ENCODE measurements around the gene KIRREL3. TPM values are rescaled to one million over a fixed set of nuclear protein-coding genes. Genes with fewer than 3 reads are reported as not detected.
"Not testable (repeated sequence)": the region's sequence is repeated elsewhere in the genome, so short reads cannot be mapped to it uniquely, and the experiment has no call there.

Gene KIRREL3
- total RNA-seq, 1 donor from 2014 or later: 26.5 TPM

DNA sequence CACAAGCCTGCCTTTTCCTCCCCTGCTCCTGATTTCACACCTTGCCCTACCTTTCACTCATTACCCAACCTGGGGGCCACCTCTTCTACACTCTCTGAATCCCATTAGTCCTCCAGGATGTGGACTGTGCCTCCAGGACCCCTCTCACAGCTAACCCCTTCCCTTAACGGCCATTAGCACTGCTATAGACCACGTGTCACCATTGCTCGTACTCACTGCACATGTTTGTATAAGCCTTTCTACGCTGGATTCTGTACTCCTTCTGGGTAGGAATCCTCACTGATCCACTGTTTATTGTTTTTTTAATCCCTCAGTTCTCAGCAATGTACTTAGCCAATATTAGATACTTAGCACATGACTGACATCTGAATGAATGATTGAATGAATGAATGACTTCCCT is 40.9 kb downstream of the KIRREL3 start:
- no peak for FAIRE-seq
- DNase-seq (ENCODE audit: low spot score in 2 of 2): no peak

DNA sequence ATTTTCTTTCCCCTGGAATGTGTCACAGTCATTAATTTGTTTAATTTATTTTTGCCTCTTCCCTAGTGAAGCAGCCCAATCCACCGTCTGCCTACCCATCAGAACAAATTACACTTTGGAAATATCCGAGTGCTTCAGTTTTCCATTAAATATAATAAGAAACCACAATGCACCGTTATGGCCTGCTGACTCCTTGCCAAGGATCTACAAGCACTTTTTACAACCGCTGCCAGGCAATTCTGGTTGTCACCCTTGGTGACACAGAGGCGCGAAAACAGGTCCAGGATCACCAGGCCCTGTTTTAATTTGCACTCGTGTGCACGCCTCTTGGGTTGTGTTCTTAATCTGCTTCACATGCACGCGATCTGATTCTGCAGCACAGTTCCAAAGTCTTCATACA is 43.9 kb downstream of the KIRREL3 start:
- no peak for DNase-seq (ENCODE audit: low spot score in 2 of 2)
- FAIRE-seq: no peak

DNA sequence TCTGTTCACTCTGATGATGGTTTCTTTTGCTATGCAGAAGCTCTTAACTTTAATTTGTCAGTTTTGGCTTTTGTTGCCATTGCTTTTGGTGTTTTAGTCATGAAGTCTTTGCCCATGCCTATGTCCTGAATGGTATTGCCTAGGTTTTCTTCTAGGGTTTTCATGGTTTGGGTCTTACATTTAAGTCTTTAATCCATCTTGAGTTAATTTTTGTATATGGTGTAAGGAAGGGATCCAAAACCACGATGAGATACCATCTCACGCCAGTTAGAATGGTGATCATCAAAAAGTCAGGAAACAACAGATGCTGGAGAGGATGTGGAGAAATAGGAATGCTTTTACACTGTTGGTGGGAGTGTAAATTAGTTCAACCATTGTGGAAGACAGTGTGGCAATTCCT is 48.0 kb downstream of the KIRREL3 start:
- DNase-seq (ENCODE audit: low spot score in 2 of 2); FAIRE-seq: not testable (repeated sequence)

DNA sequence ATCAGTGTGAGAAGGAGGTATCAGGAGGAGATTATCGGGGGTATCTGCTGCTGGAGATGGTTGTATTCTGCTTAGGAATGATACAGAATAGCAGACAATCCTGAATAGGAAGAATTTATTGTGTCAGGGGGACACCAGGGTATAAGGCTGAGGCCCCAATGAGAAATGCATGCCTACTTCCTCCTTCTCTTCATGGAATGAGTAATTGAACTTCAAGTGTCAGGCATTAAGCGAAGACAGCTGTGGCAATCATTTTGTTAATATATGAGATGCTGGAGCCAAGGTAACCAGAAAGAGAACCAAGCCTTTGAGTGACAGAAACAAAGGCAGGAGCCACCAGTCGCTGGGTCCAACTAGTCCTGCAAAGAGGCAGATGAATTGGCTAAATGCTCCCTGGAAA is 49.1 kb downstream of the KIRREL3 start:
- FAIRE-seq: no peak

DNA sequence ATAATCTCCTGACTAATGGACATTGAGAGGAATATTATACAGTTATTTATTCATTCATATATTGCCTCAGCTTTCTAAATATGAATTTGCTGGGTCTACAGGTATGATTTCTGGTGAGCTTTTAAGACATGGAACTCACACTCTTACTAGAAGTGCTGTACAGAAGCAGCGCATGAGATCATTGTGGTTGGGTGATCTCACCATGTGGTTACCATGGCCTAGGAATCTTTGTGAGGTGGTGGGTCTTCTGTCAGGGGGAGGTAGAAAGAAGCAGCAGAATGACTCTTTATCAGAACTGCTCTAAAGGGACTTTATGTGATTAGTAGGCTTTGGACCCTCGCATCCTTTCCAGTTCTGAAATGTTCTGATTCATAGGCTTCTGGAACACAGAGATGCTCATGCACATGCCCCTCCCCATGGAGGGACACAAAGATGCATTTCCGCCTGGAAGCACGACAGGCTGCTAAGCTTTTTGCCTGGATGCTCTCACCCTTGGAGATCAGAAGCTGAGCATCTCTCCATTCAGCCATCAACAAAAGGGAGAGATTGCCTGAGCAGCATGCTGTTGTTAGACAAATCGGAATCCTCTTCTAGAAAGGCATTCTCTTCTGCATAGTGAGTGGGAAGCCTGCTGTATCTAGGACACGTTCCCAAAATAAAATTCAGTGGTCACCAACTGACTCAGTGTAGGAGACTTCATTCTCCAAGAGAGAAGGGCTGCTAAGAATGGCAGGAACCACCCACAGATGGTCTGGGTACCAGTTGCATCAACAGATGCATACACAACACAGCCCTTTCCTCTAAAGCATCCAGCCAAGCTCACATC is 51.3 kb downstream of the KIRREL3 start:
- FAIRE-seq (no peak), DNase-seq (ENCODE audit: low spot score in 2 of 2) (peak in 1 of 2 donors; percentile 19)

More for the DNA sequence above, 49.1 kb downstream of the KIRREL3 start:
- DNase-seq (ENCODE audit: low spot score in 2 of 2): no peak

DNA sequence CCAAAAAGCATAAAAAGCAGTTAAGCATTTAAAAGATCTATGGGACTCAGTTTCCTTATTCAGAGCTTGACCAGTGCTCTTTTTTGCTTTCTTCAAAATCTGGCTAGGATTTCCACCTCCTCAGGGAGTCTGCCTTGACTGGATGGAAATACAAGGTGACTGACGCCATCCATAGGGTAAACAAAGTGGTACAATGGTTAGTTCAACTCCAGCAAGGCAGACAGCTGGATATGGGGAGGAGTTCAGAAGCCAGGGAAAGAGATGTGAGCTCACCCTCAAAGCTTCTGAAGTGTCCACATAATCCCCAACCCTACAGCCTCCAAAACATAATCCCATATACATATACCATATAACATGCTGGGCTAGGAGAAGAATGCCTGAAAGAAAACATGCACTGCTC is 52.0 kb downstream of the KIRREL3 start:
- no peak for DNase-seq (ENCODE audit: low spot score in 2 of 2)
- FAIRE-seq: no peak

DNA sequence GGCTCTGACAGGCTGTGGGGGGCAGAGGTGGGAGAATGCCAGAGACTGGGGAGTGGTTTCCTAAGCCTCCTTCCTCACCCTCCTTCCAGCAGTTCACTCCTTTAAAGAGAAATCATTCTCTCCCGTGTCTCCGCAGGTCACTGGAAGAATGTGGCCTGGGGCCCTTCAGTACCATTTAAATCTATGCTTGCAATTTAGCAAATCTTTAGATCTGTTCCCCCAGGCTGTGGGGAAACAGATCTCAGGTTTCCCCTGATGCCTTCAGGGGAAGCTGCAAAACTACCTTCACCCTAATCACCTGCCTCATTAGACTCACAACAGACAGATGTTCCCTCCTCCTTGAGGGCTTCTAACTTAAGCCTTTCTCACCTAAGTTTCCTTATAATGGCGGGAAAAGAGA is 55.3 kb downstream of the KIRREL3 start:
- FAIRE-seq: no peak
- no peak for DNase-seq (ENCODE audit: low spot score in 2 of 2)

DNA sequence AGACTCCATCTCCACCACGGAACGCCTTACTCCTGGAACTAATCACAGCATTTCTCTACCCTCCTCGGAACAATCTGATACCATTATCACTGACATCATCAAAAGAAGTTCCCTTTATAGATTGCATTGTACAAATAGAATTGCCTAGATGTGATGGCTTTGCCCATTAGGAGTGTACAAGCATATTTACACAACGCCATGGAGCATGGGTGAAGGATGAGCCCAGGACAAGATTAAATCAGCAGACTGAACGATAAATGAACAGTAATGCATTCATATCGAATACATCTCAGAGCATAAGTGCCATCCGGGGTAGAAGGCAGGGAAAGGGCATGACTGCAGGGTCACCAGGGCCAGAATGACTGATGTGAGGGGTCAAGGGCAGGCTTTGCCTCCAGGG is 57.3 kb downstream of the KIRREL3 start:
- FAIRE-seq (no peak), DNase-seq (ENCODE audit: low spot score in 2 of 2) (no peak)

DNA sequence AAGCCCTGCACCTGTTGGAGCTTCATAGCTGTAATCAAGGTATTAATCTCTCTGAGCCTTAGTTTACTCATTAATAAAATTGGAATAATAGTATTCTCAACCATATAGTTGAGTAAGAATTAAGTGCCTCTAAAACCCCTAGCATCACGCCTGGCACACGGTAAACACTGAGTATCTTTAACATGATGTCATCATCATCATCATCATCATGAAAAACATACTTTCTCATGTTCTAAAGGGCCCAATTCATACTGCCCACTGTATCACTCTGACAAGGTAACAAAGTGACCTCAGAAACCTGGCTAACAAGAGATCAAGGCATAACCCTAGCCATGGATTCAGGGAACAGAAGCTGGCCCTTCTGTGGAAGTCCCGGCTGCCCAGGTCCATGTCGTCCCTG is 58.4 kb downstream of the KIRREL3 start:
- no peak for FAIRE-seq

DNA sequence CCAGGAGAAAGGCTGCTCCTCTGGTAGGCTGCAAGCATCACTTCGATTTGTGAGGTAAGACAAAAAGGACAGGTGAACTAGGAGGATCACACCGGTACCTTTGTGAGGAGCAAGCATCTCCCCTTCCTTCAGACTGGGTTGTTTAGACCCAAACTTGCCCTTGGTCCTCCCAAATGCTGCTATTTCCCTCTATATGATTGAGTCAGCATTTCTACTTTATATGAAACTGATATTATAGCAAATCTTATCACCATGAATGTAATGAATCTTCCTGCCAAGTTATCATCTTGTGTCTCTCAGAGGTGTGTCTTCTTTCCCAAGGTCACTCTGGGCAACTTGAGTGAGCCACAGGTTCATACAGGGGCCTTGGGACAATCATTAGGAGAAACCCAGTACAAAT is 61.0 kb downstream of the KIRREL3 start:
- no peak for DNase-seq (ENCODE audit: low spot score in 2 of 2)
- FAIRE-seq: no peak

More for the DNA sequence above, 58.4 kb downstream of the KIRREL3 start:
- no peak for DNase-seq (ENCODE audit: low spot score in 2 of 2)

DNA sequence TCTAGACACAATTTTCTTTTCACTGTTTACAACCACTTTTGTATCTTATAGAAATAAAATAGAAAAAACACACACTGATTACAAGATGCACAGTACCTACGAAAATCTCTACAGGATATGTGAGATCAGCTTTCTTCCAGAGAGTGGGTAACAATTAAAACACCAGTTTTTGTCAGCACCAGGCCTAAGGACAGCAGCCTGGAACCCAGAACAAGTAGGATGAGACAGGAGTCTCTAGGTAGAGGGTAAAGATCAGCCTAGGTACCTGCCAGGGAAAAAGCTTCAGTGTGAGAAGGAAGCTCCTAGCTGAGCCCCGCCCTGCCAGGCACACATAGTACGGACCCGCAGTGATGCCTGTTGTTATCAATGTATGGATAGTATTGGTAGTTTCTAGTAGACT is 61.9 kb downstream of the KIRREL3 start:
- FAIRE-seq: no peak
- DNase-seq (ENCODE audit: low spot score in 2 of 2): no peak

DNA sequence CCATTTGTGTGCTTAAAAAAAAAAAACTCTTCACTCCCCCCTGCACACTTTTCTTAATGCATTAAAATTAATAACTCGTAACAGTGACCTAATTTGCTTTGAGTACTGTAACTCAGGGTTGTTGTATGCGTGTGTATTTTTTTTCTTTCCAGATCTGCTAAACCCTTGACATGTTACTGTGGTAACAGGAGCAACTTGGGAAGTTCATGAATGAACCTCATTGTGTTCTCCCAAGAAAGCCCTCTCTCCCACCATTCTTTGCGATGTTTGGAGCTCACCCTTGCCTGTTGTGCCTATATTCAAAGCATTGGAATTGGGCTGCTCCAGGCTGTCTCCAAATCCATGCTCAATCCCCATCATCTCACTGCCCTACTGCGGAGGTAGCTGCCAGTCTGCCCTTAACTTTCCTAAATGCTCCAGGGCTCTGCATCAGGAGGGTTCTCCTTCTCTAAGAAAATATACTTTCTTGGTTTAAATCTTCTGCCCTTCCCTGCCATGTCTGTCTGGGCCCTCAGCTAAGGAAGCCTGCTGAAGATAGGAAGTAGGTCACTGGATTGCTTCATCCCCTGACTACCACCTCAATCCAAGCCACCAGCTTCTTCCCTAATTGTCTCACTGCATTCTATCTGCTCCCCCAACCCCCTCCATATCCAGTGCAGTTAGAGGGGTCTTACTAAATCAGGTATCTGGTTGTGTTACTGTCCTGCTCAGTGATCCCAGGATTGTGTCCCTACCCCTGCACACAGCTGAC is 70.3 kb downstream of the KIRREL3 start:
- no peak for FAIRE-seq
- no peak for DNase-seq (ENCODE audit: low spot score in 2 of 2)

DNA sequence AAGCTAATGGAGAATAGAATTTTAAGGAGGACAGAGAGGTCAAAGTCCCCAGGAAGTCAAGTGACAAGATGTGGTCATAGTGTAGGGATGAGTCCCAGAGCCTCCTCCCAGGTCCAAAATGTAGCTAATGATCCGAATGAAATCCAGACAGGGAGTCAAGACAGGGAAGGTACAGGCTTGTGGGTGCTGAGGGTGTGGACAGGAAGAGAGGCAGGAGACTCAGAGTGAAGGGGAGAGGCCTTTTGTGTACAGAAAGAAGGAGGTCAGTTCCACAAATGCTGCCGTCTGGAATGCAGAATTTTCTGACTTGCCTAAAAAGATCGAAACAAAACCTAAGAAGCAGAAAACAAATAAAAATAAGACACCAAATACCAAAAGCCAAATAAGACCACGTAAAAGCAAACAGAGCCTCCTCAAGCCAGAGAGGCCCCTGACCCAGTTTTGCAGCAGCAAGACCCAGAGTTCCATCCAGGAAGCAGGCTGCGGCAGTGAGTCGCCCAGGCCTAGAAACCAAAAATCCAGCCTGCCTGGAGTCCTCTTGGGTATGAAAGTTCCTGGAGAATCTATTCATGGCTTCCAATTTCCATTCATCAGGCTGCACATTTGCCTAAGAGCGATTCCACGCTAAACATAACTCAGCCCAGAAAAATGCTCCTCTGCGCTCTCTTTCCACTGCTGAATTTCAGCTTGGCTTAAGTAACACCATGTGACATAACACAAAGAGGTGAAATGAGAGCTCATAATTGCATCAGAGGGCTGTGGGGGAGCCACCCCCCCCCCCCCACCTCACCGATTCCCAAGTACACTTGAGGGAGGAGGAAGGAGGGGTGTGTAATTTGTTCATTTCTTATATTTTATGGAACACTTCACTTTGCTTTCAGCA is 71.2 kb downstream of the KIRREL3 start:
- DNase-seq (ENCODE audit: low spot score in 2 of 2): no peak
- FAIRE-seq: no peak

DNA sequence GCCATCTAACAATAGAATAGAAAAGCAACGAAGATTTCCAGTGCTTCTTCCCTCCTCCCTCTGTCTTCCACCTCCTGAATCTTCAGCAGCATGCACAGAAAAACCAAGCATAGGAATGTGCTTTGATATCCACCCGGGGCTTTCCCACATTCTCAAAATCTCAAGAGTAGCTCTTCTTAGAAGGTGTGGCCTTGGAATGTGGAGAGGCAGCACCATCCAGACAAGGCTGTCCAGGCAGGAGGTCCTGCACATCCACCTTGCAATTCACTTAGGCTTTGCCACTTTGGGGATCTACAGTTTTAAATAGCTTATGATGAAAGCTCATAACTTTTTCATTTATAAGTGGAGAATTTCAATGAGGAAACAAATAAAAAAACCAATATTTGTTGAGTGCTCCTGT is 72.9 kb downstream of the KIRREL3 start:
- no peak for FAIRE-seq

DNA sequence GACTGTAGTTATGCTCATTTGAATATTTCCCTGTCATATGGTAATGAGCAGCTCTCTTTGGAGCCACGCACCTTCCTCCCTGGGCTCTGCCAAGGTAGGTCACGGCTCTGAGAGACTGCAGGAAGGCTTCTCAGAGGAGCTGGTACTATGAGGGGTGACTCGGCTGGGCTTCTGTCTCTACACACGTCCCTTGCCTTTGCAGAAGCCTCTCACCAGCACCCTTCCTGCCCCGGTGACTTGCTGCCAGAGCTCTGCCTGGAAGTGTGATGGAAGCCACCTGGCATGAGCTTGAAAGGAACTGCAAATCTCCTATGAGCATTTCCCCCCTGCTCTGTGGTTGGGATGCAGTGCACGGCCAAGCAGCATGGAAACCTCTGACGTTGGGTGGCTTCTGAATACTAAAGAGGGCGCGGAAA is 74.2 kb downstream of the KIRREL3 start:
- FAIRE-seq (no peak), DNase-seq (ENCODE audit: low spot score in 2 of 2) (no peak)

More for the DNA sequence above, 72.9 kb downstream of the KIRREL3 start:
- DNase-seq (ENCODE audit: low spot score in 2 of 2): no peak

DNA sequence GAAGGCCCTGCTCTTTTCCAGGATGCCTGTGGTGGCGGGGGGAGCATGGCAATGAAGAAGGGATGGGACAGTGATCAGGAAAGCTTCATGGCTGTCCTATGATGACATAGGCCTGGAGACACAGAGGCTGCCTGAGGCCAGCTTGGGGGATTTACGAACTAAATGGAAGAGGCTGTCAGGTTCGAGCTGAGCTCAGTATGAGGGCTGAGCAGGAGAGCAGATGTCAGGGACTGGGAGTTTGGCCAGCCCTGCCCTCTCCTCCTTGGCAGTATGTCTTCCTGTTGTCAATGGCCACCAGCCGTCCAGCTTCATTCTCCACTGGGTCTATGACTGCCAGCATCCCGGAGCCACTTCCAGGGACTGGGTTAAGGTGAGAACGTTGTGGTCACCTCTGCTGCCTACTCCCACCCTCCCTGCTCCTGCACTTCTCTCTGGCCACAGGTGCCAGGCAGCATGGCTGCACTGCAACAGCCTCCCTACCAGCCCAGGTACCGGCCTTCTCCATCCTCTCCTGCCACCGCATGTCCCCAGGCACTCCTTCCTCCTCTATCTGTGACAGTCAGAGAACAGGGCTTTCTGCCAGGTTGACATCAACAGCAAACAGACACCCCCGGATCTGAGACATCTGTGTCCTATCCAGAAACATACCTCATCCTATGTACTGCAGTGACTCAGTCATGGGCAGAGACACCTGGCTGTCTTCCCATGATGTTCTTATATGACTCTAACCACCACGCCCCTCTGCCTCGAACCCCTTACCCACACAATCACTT is 75.1 kb downstream of the KIRREL3 start:
- peak in 1 of 2 donors; percentile 20 for DNase-seq (ENCODE audit: low spot score in 2 of 2)
- FAIRE-seq: no peak

DNA sequence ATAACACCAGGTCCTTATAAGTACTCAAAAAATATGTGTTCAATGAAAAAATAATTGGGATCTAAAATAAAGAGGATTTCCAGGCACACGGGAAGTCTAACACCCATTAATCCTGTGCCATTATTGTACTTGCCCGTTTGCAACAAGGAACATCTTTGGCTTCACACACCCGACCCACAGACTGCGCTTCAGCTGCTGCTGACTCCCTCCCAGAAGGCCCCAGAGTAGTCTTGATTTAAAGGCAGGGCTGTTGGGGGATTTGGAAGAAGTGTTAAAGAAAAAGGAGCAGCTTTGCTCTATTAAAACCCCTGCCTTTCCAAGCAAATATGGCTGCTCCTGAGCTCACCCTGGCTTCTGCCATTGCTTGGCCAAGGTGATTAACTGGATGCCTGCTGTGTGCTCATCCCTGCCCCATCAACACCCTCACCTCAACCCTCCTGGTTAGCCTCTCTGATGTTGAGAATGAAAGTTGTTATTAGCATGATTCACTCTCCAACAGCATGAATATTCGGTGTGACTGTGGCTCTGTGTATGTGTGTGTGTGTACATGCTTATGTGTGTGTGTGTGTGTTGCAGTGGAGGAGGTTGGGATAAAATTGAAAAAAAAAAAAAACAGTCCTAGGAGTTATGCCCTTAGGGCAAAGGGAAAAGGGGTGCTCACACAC is 76.1 kb downstream of the KIRREL3 start:
- FAIRE-seq (no peak), DNase-seq (ENCODE audit: low spot score in 2 of 2) (no peak)

DNA sequence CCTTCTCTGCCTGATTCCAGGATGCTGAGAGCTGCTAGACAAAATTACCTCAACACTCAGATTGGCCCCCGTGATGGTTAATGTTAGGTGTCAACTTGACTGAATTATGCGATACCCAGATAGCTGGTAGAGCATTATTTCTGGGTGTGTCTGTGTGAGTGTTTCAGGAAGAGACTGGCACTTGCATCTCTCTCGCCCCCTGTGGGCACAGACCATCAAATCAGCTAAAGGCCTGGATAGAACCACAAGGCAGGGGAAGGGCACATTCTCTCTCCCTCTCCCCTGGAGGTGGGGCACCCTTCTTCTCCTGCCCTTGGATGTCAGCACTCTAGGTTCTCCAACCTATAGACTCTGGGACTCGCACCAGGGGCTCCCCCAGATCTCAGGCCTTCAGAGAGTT is 79.7 kb downstream of the KIRREL3 start:
- FAIRE-seq (no peak), DNase-seq (ENCODE audit: low spot score in 2 of 2) (no peak)

DNA sequence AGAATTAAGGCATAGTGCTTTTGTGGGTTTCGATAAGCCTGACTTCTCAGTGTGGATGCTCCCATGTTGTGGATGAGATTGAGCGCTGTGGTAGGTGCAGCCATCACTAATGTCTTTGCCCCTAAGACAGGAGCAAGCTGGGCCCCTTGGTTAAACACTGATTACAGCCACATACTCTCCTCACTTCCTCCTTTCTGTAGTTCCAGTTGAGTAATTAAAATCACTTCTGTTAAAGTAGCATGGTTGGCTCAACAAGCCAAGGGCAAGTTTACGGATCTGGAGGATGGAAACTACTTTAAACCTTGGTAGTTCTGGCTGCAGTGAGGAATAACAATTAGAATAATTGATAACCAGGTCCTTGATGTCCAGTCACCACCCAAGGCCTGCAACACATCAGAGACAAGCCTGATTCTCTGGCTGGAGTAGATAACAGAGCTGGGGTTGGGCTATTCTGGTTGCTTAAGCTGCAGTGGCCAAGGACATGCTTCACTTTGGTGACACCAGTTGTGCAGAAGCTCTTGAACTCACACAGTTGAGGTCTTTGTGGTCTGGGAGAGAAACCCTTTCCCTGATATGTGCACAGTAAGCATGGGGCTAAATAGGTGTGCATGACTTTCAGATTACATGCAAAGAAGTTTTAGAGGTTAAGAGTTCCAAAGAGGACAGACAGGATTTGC is 81.3 kb downstream of the KIRREL3 start:
- DNase-seq (ENCODE audit: low spot score in 2 of 2): no peak
- no peak for FAIRE-seq
